Stimulated activated CD8-positive, alpha-beta memory T cell treated with anti-CD3 and anti-CD28 coated beads, Interleukin-7, amount 100 ng/mL, for 4 hours (primary cell): ENCODE data around the gene IFI27L1.

Experiments used
- DNase-seq, 2 donors: peaks; one replicate each; pipeline ENCODE4 v3.0.0-alpha.2; 2020; ENCODE audit warnings: low read depth in 2 of 2

IFI27L1 gene

DNA sequence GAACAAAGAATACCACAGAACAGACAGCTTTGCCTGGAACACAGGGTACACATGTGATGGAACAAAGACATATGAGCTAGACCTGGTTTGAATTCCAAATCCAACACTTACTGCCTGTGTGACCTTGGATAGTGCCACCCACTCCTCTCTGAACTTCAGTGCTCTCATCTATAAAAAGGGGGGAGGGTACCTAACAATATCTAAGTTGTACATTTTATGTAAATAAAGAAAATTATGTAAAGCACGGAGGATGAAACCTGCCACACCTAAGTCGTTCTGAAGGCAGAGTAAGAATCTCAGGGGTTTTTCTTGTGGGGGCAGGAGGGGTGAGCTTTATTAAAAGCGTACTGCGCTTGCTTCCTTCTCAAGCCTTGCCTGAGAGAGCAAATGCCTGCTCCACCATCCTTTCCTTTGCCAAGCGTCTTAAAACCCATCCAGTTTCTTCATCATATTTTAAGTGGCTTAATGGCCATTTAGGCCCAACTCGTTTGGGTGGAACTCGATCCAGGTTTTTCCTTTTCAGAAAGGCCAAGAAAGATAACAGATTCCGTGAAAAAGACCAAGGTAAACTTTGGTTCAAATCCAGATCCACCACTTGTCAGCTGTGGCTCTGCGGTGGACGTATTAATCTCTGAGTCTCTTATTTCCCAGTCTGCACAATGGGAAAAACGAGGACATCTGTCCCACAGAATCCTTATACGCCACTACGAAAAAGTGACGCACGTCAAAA, 1.1 kb upstream of the IFI27L1 start:
- no peak for DNase-seq

DNA sequence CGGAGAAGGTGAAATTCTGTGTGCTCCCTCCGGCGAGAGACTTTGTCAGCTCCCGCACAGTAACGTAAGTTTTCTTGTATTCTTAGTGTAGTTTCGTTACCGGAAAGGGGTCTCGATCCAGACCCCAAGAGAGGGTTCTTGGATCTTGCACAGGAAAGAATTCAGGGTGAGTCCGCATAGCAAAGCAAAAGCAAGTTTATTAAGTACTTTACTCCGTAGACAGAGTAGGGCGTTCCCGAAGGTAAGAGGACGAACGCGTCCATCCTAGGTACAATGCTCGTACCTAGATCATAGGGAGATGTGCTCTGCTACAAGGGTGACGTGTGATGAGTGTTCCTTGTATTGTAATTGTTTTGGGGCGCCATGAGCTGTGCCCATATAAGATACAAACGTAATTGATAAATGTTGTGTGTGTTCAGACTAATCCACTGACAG, 293 bp downstream of the IFI27L1 start:
- no peak for DNase-seq

DNA sequence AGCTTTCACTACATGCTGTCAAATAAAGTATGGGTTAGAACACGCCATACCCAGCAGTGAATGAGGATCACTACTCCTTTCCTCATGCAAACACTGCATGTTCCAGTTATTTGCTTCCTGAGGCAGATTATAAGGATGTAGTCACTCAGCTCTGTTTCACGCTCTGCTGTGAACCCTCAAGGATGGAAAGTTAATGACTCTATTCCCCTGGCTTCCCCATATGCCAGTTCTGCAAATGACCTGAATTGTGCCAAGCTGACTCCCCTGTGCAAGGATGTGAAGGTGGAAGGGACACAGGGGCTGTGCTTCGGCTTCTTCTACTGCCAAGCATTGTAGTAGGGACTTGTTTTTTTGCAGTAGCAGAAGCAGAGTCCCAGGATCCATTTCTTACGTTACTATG, 6.8 kb downstream of the IFI27L1 start:
- no peak for DNase-seq

DNA sequence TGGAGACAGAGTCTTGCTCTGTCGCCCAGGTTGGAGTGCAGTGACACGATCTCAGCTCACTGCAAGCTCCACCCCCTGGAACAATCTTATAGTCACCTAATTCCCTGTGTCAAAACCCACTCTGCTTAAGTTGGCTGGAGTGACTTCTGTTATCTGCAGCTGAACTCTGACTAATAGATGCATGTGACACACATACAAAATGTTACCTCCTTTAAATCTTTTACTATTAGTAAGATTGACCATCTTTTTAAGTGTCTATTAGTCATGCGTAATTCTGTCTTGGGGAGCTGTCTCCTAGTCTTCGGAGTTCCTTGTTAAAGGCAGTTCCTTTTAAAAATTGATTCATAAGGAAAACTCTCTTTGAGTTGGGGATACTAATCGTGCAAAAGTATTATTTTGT, 7.4 kb downstream of the IFI27L1 start:
- DNase-seq, result no peak

DNA sequence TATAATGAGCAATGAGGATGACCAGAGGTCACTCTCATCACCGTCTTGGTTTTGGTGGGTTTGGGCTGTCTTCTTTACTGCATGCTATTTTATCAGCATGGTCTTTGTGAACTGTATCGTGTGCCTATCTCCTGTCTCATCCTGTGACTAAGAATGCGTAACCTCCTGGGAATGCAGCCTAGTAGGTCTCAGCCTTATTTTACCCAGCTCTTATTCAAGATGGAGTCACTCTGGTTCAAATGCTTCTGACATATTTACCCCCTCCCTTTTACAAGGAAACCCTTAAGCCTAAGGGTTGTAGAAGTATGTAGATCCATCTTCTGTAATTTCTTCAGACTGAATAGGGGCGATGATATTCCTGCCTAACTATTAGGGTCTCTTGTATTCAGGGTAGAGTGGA, 8.4 kb downstream of the IFI27L1 start:
- DNase-seq, result no peak

DNA sequence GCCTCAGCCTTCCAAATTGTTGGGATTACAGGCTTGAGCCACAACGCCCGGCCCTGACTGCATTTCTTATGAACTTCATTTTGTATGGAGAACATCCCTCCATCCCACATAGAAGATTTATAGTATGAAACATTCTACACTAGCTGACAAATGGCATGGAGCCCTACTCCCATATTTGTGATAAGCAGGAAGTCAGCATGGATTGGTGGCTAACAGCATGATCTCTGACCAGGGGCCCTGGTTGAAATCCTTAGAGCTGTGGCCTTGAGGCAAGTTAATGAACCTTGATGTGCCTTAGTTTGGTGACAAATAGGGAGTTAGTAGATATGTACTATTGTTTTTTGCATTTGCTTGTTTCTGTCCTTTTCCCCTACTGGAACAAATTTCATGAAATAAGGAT, 12.3 kb downstream of the IFI27L1 start:
- no peak for DNase-seq

DNA sequence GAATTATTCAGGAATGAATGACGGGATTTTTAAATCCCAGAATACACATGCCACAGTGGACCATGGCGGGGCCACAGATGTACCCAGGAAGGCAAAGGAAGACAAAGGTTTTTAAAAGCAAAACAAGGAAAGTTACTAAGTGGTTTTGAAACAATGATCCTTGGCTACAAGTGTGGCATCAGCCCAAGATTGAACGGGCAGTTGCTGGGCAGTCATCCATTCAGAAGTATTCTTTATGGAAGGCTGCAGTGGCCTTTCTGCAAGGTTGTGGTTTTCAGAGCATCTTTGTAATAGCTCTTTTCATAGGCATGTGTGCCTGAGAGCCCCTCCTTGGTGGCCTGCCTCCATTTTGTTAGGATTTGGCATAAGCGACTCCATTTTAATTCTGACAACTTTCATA, 16.0 kb downstream of the IFI27L1 start:
- no peak for DNase-seq

DNA sequence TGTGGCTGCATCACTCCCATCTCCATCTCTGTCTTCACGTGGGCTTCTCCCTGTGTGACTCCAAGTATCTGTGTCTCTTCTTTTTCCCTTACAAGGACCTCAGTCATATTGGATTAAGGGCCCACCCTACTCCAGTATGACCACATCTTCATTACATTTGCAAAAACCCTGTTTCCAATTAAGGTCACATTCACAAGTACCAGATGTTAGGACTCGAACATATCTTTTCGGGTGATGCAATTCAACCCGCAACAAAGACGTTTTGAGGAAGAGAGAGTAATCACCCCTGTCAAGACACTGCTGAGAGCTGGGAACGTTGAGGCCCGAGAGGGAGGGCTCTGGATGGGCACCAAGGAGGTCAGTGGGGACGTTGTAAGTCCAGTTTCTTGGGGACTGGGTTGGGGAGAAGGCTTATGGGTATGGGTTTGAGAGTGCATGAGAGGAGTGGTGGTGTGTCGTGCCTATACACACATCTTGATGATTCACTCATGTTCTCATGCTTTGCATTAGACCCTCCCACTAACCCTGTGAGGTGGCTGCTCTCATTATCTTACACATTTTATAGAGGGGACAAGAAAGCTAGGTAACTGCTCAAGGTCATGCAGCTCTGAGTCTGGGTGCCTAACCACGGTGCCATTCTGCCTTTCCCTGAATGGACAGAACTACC, 17.3 kb downstream of the IFI27L1 start:
- DNase-seq, result no peak

DNA sequence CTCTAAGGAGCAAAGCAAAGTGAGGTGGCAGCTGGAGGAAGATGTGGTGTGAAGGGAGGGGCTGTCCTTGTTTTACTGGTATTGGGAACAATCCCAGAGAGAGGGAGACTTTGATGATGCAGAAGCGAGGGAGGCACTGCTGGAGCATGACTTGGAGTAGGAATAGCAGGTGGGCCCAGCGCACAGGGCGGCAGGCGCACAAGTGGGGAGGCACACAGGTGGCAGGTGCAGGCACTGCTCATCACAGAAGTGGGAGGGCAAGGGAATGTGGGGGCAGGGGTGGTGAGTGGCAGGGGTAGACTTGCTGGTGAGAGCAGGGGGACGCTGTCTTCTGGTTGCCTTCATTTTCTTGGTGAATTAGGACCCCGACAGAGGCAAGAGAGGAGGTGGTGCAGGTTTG, 17.9 kb downstream of the IFI27L1 start:
- DNase-seq, result no peak

DNA sequence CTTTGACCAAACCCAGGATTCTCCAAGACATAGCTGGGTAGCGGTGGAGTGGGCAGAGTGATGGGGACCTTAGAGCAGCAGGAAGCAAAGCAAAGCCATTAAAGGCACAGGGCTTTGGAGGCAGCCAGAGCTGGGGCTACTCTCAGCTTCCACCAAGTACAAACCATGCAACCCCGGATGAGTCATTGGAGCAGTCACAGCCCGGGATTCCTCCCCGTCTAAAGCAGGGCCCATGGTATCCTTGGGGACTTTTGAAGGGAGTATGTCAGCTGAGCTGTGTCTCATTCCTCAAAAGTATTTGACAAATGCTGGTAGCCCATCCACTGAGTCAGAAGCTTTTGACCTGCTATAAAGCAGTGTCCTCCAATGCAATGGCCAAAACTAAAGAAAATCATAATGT, 19.7 kb downstream of the IFI27L1 start:
- no peak for DNase-seq

DNA sequence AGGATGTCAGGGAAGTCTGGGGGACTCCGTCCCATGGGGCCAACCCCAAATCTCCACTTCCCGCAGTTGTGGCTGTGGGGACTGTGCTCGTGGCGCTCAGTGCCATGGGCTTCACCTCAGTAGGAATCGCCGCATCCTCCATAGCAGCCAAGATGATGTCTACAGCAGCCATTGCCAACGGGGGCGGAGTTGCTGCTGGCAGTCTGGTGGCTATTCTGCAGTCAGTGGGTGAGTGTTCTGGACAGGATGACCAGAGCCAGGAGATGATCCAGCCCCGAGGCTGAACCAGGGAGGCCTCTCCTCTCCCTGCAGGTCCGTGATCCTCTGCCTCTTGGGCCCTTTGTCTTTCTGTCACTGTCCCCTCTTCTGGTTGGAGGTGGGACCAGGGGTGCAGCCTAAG, 20.6 kb downstream of the IFI27L1 start:
- no peak for DNase-seq

DNA sequence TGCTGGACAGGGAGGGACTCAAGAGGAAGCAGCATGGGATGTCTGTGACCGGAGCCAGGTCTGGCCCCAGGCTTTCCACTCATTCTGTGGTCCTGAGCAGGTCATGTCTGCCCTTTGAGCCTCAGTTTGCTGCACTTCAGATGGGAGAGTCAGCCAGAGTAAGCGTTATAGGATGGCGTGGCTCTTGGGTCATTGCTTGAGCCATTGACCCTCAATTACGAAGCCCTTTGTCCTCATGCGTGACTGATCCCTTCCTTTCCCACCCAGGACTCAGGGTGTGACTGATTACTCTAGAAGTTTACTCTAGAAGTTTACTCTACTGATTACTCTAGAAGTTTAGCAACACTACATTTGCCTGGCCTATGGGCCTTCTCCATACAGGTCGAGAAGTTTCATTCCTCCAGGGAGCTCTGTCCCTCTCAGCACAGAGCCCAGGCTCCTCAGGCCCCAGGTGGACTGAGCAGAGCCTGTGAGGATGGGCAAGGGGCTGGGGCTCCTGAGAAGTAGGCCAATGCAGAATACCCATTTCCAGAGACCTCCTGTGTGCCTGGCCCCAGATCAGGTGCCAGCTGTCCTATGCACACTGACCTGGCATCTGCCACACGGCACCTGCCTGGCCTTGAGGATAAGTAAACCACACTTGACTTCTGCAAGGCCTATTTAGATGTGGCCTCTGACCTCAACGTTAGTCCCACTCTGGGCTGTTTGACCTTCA, 21.8 kb downstream of the IFI27L1 start:
- DNase-seq, result no peak

DNA sequence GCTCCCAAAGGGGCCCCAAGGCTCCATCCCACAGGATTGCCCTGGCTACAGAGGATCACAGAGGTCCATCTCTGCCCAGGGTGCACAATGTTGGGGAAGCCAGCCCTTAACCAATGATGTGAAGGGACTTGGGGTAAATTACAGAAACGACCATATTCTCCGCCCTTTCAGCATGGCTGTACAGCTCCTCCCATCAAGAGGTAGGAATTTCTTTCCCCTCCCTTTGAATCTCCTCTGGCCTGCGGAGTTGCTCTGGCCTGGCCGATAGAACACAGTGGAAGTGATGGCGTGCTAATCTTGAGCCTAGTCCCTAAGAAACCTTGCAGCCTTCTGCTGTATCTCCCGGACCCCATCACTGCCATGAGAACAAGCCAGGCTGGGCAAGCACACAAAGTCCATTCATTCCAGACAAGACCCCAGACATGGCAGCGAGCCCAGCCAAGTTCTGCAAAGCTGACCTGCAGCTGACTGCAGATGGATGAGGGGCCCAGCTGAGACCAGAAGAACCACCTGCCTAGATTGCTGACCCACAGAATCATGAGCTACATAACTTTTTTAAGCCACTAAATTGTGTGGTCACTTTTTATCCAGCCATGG, 22.5 kb downstream of the IFI27L1 start:
- no peak for DNase-seq

DNA sequence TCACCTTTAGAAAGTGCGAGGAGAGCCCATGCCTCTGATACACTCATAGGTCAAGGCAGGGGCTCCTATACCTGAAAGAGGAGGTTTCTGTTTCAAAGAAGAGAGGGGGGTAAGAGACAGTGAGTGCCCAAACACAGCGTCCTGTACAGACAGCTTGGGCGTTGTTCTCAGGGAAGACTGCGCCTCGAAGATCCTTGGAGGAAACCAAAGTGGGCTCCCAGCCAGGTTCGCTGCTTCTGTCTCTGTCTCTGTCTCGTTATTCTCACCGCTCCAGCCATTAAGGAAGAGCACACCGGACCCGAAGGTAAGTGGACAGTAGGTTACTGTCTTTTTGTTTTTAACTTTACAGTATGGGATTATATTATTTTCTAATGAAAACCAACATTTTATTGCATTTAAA, 23.6 kb downstream of the IFI27L1 start:
- DNase-seq, result no peak

DNA sequence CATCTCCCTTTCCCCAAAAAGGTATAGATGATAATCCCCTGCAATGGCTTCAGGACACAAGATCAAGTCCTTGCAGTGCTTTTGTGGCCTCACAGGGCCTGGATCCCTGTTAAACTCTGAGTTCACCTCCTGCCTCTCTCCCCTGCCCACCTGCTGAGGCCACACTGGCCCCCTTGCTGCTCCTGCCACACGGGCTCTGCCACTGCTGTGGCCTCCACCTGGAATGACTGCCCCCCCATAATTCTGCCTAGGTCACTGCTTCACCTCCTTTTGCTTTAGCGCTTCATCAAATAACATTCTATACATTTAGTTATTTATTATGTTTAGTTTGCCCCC, 28.8 kb downstream of the IFI27L1 start:
- DNase-seq, result no peak

DNA sequence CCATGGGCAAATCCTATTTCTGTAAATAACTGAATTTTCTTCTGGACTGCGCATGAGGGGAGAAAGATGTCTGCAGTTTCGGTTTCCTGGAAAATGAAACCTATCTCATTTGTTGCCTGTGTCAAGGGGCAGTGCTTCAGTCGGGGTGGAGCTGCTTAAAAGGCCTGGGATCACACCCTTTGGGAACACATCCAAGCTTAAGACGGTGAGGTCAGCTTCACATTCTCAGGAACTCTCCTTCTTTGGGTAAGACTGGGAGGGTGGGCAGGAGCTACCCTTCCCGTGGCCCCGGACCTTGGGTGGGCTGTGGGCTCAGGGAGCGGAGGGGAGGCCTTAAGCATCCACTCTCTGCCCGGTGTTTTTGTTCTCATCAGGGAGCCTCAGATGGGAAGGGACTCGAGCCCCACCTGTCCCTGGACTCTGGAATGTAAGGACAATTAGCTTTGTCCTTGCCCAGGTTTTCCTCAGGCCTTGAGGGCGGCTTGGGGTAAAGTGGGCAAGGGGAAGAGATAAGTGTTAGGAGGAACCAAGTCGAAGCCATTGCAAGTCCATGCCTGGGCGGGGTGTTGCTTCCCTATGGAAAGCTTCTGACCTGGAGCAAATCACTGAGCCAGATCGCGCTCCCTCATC, 29.6 kb downstream of the IFI27L1 start, which contains the start of gene IFI27:
TSS of gene IFI27 (plus strand) at position 185 of the 630 bp plus-strand sequence.
- DNase-seq, result no peak

DNA sequence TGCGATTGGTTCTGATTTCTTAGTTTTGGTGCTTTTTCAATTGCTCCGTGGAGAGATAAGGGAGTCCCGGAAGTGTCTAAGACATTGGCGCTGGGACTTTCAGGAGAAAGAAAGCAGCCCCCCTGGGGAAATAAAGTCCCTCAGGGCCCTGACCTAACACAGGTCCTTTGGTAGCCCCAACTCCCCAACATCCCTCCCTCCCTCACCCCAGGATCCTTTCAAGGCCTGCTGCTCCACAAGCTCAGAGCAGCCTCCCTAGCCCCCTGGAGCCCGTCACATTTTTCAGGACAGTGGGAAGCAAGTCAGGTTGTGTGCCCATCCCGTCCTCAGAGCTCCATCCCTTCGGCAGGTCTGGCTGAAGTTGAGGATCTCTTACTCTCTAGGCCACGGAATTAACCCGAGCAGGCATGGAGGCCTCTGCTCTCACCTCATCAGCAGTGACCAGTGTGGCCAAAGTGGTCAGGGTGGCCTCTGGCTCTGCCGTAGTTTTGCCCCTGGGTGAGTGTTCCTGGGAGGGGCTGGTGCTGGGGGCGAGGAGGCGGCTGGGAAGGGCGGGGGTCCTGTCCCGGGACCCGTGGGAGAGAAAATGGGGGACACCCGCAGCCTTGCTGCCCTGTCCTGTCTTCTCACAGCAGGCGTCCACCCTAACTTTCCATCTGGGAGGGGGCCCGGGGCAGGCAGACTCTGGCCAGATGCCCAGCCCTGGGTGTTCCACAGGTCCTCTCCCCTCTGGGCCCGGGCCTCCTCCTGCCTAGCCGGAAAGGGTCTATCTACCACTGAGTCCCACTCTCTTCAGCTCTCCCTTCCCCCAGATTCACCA, 30.4 kb downstream of the IFI27L1 start:
- DNase-seq, result no peak

DNA sequence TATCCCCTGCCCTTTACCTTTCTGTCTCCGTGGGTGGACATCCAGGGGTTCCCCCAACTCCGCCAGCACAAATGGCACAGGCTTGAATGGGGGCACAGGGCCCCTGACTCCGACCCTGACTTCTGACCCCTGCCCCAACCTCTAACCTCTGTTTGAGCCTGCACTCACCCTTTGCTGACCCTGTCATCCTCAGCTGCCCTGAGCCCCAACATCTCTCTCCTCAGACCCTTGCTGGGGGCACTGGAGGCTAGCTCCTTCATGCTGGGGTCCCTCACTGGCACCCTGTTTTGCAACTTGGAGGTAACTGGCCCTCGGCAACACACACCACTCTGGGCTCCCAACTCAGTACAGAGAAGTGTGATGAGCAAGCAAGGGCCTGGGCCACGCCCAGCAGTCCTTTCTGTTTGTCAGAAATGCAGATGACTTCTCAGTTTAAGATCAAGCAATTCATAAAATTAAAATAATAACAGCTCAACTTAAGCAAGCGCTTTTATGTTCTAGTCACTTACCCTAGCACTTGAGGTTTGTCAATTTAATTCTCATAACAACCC, 31.5 kb downstream of the IFI27L1 start:
- no peak for DNase-seq

DNA sequence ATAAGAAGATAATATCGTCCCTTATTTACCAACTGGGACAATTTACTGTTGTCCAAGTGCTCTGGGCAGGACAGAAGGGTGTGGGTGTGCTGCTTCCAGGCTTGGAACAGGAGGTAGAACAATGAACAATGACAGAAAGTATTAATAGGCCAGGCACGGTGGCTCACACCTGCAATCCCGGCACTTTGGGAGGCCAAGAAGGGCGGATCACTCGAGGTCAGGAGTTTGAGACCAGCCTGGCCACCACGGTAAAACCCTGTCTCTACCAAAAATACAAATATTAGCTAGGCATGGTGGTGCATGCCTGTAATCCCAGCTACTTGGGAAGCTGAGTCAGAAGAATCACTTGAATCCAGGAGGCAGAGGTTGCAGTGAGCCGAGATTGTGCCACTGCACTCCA, 32.0 kb downstream of the IFI27L1 start:
- no peak for DNase-seq

DNA sequence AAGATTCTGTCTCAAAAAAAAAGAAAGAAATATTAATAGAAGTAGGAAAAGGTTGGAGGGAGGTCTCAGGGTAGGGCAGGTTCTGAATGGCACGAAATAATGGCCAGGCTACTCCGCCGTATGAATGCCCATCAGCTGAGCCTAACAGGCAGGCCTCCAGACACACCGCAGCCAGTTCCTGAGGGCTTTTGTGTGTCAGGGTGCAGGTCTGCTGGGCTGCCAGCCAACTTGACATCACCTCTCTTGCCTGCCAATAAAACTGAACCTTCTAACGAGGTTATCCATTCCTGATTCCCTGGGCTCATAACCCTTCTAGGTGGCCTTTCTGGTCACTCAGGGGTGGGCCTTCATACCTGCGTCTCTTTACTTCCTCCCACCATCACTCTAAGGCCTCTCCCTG, 32.4 kb downstream of the IFI27L1 start:
- DNase-seq, result no peak
